Measurements from ENCODE around the gene FBXO47.

GRCh38 chr17:38921756-38922411, 45.3 kb downstream of the FBXO47 start:
- TF ChIP-seq, protein P1, sequence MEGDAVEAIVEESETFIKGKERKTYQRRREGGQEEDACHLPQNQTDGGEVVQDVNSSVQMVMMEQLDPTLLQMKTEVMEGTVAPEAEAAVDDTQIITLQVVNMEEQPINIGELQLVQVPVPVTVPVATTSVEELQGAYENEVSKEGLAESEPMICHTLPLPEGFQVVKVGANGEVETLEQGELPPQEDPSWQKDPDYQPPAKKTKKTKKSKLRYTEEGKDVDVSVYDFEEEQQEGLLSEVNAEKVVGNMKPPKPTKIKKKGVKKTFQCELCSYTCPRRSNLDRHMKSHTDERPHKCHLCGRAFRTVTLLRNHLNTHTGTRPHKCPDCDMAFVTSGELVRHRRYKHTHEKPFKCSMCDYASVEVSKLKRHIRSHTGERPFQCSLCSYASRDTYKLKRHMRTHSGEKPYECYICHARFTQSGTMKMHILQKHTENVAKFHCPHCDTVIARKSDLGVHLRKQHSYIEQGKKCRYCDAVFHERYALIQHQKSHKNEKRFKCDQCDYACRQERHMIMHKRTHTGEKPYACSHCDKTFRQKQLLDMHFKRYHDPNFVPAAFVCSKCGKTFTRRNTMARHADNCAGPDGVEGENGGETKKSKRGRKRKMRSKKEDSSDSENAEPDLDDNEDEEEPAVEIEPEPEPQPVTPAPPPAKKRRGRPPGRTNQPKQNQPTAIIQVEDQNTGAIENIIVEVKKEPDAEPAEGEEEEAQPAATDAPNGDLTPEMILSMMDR (conservative IDR thresholded peaks at IDR 0.05; ENCODE audit: low read depth, low read length): no peak
- no peak for TF ChIP-seq EZH2 (IDR thresholded peaks at IDR 0.05; ENCODE audit: borderline replicate concordance, low read depth, low read length, poor library complexity, severe bottlenecking)

Data from A673 (cell line).